Activated effector memory CD4-positive, alpha-beta T cell treated with Interleukin-2 at 50 U/mL for 16 hours (primary cell): ENCODE measurements around the gene NAA80.

ENCODE experiments used
- DNase-seq: peaks from one replicate; pipeline ENCODE4 v3.0.0-alpha.2; 2020

NAA80 gene

DNA sequence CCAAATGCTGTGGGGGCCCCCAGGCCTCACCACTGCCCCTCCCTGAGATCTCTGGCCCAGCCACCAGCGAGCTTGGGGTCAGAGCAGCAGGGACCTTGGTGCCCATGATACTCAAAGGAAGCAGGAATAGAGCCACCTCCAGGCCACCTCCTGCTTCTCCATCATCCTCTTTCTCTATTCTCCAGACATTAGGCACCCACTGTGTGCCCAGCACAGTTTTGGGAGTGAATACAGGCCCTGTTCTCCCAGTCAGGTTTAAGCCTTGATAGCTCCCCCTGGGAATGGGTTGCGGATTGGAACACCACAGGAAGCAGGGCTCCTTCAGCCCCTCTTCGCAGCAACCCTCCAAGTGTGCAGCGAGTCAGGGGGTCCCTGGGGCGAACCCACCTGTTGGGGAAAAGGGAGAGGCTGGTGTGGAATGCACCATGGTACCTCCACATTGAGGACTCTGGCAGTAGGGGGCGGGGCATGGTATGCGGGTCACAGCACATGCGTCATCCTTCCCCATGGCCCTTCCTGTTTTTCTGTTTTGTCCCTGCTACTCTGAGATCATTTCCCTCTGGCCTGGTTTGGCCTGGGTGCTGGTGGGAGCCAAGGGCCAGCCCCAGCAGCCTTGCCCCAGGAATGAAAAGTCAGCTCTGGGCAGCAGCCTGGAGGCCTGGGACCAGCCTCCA, 44.5 kb downstream of the NAA80 start:
- DNase-seq: no peak

DNA sequence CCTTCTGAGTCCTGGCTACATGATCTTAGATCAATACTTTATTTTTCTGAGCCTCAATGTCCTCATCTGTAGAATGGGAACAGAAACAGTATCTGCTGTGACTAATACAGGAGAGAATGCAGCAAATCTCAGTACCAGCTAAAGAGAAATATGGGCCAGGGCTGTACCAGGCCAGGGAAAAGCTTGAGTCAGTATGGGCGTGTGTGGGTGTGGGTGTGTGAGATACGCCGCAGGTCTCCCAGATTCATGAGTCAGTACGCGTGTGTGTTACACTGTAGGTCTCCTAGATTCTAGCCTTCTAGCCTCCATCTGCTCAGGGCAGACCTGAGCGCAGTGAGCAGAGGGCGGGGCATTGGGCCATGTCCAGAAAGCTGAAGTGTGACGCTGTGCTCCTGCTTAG, 48.0 kb downstream of the NAA80 start:
- DNase-seq: no peak

DNA sequence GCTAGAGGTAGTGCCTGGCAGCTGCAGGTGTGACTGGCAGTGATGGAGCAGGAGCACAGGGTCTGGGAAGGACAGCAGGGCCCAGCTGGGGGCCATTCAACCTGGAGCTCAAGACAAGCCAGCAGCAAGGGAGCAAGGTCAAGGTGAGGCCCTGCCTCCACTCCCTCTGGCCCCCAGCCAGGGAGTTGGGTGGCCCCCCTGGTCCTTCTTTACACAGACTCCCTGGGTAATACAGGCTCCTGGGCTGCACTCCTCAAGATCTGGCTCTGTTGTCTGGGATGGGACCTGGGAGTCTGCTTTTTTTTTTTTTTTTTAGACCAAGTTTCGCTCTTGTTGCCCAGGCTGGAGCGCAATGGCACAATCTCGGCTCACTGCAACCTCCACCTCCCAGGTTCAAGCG, 48.7 kb downstream of the NAA80 start:
- DNase-seq: no peak

DNA sequence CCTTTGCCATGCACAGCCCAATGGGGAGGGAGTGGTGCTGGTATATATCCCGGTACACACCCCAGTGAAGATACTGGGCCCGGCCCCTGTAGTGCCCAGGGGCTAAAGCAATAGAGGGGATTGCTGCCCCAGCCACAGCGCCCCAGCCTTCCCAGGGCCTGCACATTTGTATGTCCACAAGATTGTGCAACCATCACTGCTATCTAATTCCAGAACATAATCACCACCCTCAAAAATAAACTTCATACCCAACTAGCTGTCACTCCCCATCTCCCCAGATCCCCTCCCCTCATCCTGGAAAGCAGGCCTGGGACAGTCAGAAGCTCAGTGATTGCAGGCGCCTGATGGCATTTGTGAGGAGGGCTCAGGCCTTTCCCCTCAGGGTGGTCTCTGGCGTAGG, 49.7 kb downstream of the NAA80 start:
- no peak for DNase-seq

DNA sequence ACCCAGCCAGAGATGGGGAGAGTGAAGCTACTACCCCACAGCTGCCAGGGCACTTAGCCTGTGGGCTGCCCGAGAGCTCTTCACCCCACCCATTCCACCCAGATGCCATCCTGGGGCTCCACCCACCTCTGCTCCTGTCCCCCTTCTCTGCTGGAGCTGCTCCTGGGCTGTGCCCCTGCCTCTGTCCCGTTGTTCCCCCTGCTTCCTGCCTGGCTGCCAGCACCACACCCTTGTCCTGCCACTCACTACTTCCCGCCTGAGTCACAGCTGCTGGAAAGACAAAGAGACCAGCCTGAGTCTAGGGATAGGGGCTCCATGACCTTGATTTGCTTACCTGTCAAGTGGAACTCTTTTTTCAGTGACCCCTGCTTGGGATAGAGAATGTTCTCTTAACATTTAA, 50.8 kb downstream of the NAA80 start:
- no peak for DNase-seq

DNA sequence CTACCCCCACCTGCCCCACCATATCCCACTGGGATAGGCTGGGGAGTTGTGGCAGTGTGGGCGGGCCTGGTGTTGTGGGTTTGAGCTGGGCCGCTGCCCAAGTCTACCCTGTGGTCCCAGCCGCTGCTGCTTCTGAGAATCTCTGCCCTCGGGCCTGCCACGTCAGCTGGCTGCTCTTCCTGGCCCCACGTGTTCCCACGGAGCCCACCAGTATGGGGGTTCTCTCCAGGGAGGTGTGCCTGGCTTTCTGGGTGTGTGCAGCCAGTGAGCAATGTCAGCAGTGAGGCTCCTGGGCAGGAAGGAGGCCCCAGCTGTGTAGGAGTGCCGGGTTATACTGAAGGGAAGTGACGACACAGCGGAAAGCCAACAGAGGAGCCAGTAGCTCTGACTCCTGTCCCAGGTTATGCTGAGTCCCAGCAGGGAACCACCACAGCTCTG, 52.7 kb downstream of the NAA80 start:
- peak; percentile 68 for DNase-seq
